ENCODE results near the gene RAB11FIP4.

Gene RAB11FIP4

GRCh38 chr17:31556969-31557645, 165.6 kb downstream of the RAB11FIP4 start:
- no peak for DNase-seq

GRCh38 chr17:31558748-31559583, 167.5 kb downstream of the RAB11FIP4 start:
- DNase-seq: peak; percentile 58

- no peak for DNase-seq
Observed at GRCh38 chr17:31559584-31560501, 168.4 kb downstream of the RAB11FIP4 start.

GRCh38 chr17:31560616-31561235, 169.3 kb downstream of the RAB11FIP4 start:
- DNase-seq: no peak

GRCh38 chr17:31561469-31562375, 170.2 kb downstream of the RAB11FIP4 start:
- no peak for DNase-seq

- no peak for DNase-seq
Observed at GRCh38 chr17:31562376-31562840, 170.9 kb downstream of the RAB11FIP4 start.

GRCh38 chr17:31564291-31564690, 172.8 kb downstream of the RAB11FIP4 start:
- DNase-seq: no peak

GRCh38 chr17:31564883-31565301, 173.4 kb downstream of the RAB11FIP4 start:
- DNase-seq: no peak

- no peak for DNase-seq
Observed at GRCh38 chr17:31565652-31566051, 174.2 kb downstream of the RAB11FIP4 start.

- no peak for DNase-seq
Observed at GRCh38 chr17:31566247-31566991, 174.9 kb downstream of the RAB11FIP4 start.

GRCh38 chr17:31566992-31567373, 175.5 kb downstream of the RAB11FIP4 start:
- no peak for DNase-seq

GRCh38 chr17:31568121-31568520, 176.6 kb downstream of the RAB11FIP4 start:
- DNase-seq: no peak

- no peak for DNase-seq
Observed at GRCh38 chr17:31568539-31568938, 177.1 kb downstream of the RAB11FIP4 start.

GRCh38 chr17:31570231-31570630, 178.8 kb downstream of the RAB11FIP4 start:
- no peak for DNase-seq

- no peak for DNase-seq
Observed at GRCh38 chr17:31570951-31571892, 179.7 kb downstream of the RAB11FIP4 start.

GRCh38 chr17:31572341-31572740, 180.9 kb downstream of the RAB11FIP4 start:
- DNase-seq: no peak

- DNase-seq: no peak
Observed at GRCh38 chr17:31573047-31573446, 181.6 kb downstream of the RAB11FIP4 start.

GRCh38 chr17:31573861-31574260, 182.4 kb downstream of the RAB11FIP4 start:
- DNase-seq: no peak

GRCh38 chr17:31574458-31574857, 183.0 kb downstream of the RAB11FIP4 start:
- DNase-seq: no peak

GRCh38 chr17:31575043-31575442, 183.6 kb downstream of the RAB11FIP4 start:
- DNase-seq: no peak
